Tibial artery (tissue), 4 donors: ENCODE results near the gene APLP2.
"Not testable (repeated sequence)": the region's sequence is repeated elsewhere in the genome, so short reads cannot be mapped to it uniquely, and the experiment has no call there.

Source experiments
- DNase-seq, 2 donors: peaks; one replicate each; pipeline ENCODE4 v3.0.0-alpha.2; 2019
- H3K27ac ChIP-seq, 2 donors: fragments of 200-600 bp; sonication (generic) in 1 of 2; 1 replicate in 1 of 2; 2 replicates in 1 of 2; pipeline ENCODE4 v1.5.1; 2018 to 2019; ENCODE audit warnings: mild to moderate bottlenecking in 1 of 2
- H3K27me3 ChIP-seq, 2 donors: fragments of 200-600 bp; sonication (generic) in 1 of 2; one replicate each; pipeline versions ENCODE4 v1.5.1 to v1.6.0; 2016 to 2019
- H3K36me3 ChIP-seq, 3 donors: fragments of 200-600 bp; sonication (generic) in 2 of 3; one replicate each; pipeline ENCODE4 v1.5.1; 2016 to 2019; ENCODE audit warnings: mild to moderate bottlenecking in 2 of 3
- H3K4me1 ChIP-seq, 4 donors: fragments of 200-600 bp; sonication (generic) in 2 of 4; 1 replicate in 3 of 4; 2 replicates in 1 of 4; pipeline ENCODE4 v1.5.1; 2016 to 2019
- H3K4me3 ChIP-seq, 2 donors: fragments of 200-600 bp; sonication (generic) in 1 of 2; 1 replicate in 1 of 2; 2 replicates in 1 of 2; pipeline ENCODE4 v1.5.1; 2018 to 2019; ENCODE audit warnings: mild to moderate bottlenecking in 2 of 2
- H3K9me3 ChIP-seq, 3 donors: fragments of 200-600 bp; sonication (generic) in 1 of 3; one replicate each; pipeline ENCODE4 v1.5.1; 2016 to 2019
- intact Hi-C: fragments of 100-400 bp; cut with DNase I; formaldehyde crosslinking; loops from one replicate; pipeline ENCODE4 v1.15.0; 2023; ENCODE audit warnings: low total_unique reads
- TF ChIP-seq, protein P1 (sequence below), 2 experiments: fragments of 200-600 bp in 1 of 2; fragments of 450-650 bp in 1 of 2; IDR thresholded peaks; one replicate each; pipeline ENCODE4 v1.5.1; 2017 to 2019; ENCODE audit warnings: antibody characterized with exemption in 2 of 2, mild to moderate bottlenecking in 1 of 2, moderate library complexity in 1 of 2

Gene APLP2

DNA sequence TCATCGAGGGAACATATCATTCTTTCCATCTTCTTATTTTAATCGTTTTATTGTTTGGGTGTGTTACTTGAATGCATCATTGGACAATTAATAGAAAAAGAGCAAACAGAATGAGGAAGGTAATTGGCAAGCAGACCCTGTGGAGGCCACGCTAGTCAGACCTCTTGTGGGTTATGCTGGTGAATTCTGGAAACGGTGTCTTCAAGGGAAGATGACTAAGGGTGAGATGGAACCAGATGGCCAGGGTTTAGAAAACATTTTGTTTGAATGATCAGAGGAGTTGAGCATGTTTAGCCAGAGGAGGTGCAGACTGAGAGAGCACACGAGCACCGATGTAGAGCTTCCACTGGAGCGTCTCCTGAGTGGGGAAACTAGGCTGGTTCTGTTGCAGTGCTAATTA is 98.4 kb downstream of the APLP2 start:
- intact Hi-C loops, result no loop called here
- H3K27me3 ChIP-seq, result peaks cover 0 to 22% of the 10 kb centered on the region in 2 donors
- TF ChIP-seq, protein P1, sequence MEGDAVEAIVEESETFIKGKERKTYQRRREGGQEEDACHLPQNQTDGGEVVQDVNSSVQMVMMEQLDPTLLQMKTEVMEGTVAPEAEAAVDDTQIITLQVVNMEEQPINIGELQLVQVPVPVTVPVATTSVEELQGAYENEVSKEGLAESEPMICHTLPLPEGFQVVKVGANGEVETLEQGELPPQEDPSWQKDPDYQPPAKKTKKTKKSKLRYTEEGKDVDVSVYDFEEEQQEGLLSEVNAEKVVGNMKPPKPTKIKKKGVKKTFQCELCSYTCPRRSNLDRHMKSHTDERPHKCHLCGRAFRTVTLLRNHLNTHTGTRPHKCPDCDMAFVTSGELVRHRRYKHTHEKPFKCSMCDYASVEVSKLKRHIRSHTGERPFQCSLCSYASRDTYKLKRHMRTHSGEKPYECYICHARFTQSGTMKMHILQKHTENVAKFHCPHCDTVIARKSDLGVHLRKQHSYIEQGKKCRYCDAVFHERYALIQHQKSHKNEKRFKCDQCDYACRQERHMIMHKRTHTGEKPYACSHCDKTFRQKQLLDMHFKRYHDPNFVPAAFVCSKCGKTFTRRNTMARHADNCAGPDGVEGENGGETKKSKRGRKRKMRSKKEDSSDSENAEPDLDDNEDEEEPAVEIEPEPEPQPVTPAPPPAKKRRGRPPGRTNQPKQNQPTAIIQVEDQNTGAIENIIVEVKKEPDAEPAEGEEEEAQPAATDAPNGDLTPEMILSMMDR (IDR thresholded peaks at IDR 0.05), result no peak
- H3K4me1 ChIP-seq, result peaks cover 0 to 2% (median 0%) of the 10 kb centered on the region in 4 donors
- no peaks in the 10 kb centered on the region for H3K36me3 ChIP-seq
- H3K4me3 ChIP-seq, result no peak overlapping the region
- DNase-seq, result no peak
- H3K27ac ChIP-seq, result no peak overlapping the region
- H3K9me3 ChIP-seq, result no peaks in the 10 kb centered on the region

DNA sequence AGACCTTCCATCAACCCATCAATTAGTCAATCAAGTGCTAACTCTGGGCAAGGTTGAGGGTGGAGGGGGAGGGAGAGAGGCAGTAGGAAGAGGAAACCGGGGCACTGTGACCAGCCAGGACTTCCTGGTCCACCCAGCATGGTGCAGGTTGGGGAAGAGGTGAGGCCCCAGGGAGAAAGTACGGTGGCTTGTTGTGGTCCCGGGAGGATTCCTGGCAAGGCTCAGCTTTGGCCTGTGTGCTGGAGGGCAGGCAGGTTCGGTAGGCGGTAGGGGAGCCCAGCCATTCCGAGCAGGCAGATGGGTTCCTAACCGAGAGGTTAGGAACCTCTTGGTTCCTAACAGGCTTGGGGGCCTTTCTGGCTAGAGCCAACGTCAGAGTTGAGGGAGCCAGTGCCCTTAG is 100.7 kb downstream of the APLP2 start:
- DNase-seq, result no peak
- Histone ChIP-seq H3K4me1 (no peaks in the 10 kb centered on the region), H3K4me3 (no peak overlapping the region), H3K36me3 (no peaks in the 10 kb centered on the region), H3K27ac (no peak overlapping the region), H3K27me3 (peaks cover 0 to 16% of the 10 kb centered on the region in 2 donors), H3K9me3 (peaks cover 0 to 14% (median 5%) of the 10 kb centered on the region in 3 donors)
- TF ChIP-seq, protein P1 (IDR thresholded peaks at IDR 0.05), result no peak
- intact Hi-C loops, result no loop called here

DNA sequence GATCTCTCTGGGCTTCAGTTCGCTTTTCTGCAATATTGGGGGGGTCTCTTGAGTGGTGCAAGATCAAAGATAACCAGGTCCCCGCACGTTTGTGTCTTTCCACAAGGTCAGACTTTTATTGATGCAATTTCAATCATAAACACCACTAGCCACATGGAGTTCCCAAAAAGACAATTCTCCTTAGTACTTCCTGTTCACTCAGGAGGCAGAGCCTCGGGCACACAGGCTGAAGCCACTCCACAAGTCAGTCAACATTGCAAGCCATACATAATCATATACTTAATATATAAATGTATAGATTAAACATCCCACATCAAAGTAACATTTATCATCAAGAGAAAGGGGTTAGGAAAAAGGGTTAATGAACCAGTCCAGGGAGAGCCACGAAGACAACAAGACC is 101.8 kb downstream of the APLP2 start:
- no peak overlapping the region for H3K27ac ChIP-seq
- DNase-seq, result no peak
- H3K4me1 ChIP-seq, result no peaks in the 10 kb centered on the region
- peaks cover 0 to 14% (median 5%) of the 10 kb centered on the region in 3 donors for H3K9me3 ChIP-seq
- TF ChIP-seq, protein P1 (IDR thresholded peaks at IDR 0.05), result no peak
- intact Hi-C loops, result no loop called here
- peaks cover 0 to 11% of the 10 kb centered on the region in 2 donors for H3K27me3 ChIP-seq
- no peaks in the 10 kb centered on the region for H3K36me3 ChIP-seq
- H3K4me3 ChIP-seq, result no peak overlapping the region

DNA sequence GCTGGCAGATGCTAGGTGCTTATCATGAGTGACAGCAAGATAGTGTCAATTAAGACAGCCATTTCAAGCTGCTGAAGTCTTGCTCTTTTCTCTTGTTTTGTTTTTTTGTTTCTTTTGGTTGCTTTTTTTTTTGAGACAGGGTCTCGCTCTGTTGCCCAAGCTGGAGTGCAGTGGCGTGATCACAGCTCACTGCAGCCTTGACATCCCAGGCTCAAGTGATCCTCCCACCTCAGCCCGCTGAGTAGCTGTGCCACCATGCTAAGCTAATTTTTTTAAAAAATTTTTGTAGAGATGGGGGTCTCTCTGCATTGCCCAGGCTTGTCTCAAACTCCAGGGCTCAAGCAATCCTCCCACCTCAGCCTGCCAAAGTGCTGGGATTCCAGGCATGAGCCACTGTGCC is 102.3 kb downstream of the APLP2 start:
- DNase-seq, intact Hi-C loops, H3K27ac ChIP-seq, H3K4me1 ChIP-seq, H3K36me3 ChIP-seq, H3K4me3 ChIP-seq, H3K27me3 ChIP-seq: not testable (repeated sequence)
- H3K9me3 ChIP-seq, result peaks cover 0 to 14% (median 5%) of the 10 kb centered on the region in 3 donors

DNA sequence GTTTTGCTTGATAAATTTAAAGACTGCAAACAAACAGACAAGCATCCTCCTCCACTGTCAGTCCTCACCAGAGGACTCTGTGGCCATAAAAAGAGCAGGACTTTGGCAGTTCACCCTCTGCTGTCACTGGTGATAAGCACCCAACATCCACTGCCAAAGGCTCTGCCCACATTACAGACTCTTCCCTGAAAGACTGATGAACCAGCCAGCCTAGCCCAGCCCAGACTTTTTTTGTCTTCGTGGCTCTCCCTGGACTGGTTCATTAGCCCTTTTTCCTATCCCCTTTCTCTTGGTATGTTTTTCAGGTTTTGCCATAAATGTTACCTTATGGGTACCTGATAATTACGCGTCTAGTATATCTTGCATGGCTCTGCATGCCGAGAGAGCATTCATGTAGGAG is 104.9 kb downstream of the APLP2 start:
- peaks cover 0 to 14% (median 5%) of the 10 kb centered on the region in 3 donors for H3K9me3 ChIP-seq
- no peak for DNase-seq
- H3K4me1 ChIP-seq, result peaks cover 0 to 15% (median 0%) of the 10 kb centered on the region in 4 donors
- H3K27ac ChIP-seq, result no peak overlapping the region
- H3K27me3 ChIP-seq, result peaks cover 0 to 17% of the 10 kb centered on the region in 2 donors
- TF ChIP-seq, protein P1 (IDR thresholded peaks at IDR 0.05), result no peak
- no peaks in the 10 kb centered on the region for H3K36me3 ChIP-seq
- intact Hi-C loops, result no loop called here
- H3K4me3 ChIP-seq, result no peak overlapping the region

DNA sequence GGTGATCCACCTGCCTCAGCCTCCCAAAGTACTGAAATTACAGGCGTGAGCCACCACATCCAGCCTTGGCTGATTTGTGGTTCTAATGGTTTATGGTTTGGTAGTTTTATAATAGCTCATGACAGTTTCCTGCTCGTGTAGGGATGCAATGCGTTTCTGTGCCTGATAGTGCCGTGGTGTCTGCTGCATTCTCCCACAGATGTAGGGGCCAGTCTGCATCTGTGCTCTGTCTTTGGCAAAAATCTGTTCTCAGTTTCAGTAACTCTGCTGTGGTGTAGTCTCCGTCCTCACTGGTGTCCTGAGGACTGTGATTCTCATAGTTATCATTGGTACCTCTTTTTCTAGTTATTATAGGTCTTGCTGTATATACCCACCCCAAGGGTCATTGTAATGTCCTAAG is 106.2 kb downstream of the APLP2 start:
- Histone ChIP-seq H3K36me3 (no peaks in the 10 kb centered on the region), H3K9me3 (peaks cover 0 to 14% (median 5%) of the 10 kb centered on the region in 3 donors), H3K27ac (no peak overlapping the region), H3K27me3 (peaks cover 0 to 28% of the 10 kb centered on the region in 2 donors), H3K4me1 (peaks cover 0 to 17% (median 0%) of the 10 kb centered on the region in 4 donors), H3K4me3 (no peak overlapping the region)
- intact Hi-C loops, result no loop called here
- TF ChIP-seq, protein P1 (IDR thresholded peaks at IDR 0.05), result no peak
- DNase-seq, result no peak
